ENCODE results near the gene SMIM38.

The SMIM38 gene

GRCh38 chr11:69186316-69187260 lies 30.9 kb downstream of the SMIM38 start:
- no peak for DNase-seq (ENCODE audit: low spot score)

- no peak for DNase-seq (ENCODE audit: low spot score)
These were observed 31.9 kb downstream of the SMIM38 start for GRCh38 chr11:69187540-69188065.

- DNase-seq (ENCODE audit: low spot score) = no peak
These were observed 33.3 kb downstream of the SMIM38 start for GRCh38 chr11:69189059-69189458.

GRCh38 chr11:69190796-69191536 lies 35.2 kb downstream of the SMIM38 start:
- no peak for DNase-seq (ENCODE audit: low spot score)

GRCh38 chr11:69192301-69192721 lies 36.6 kb downstream of the SMIM38 start:
- DNase-seq (ENCODE audit: low spot score) = no peak

GRCh38 chr11:69193151-69193550 lies 37.4 kb downstream of the SMIM38 start:
- DNase-seq (ENCODE audit: low spot score) = no peak

- no peak for DNase-seq (ENCODE audit: low spot score)
These were observed 37.9 kb downstream of the SMIM38 start for GRCh38 chr11:69193629-69194028.

- DNase-seq (ENCODE audit: low spot score) = no peak
These were observed 38.7 kb downstream of the SMIM38 start for GRCh38 chr11:69194396-69194795.

- DNase-seq (ENCODE audit: low spot score) = no peak
These were observed 39.2 kb downstream of the SMIM38 start for GRCh38 chr11:69194956-69195355.

GRCh38 chr11:69195824-69196782 lies 40.4 kb downstream of the SMIM38 start:
- no peak for DNase-seq (ENCODE audit: low spot score)

GRCh38 chr11:69196783-69197169 lies 41.0 kb downstream of the SMIM38 start:
- DNase-seq (ENCODE audit: low spot score) = no peak

- no peak for DNase-seq (ENCODE audit: low spot score)
These were observed 43.3 kb downstream of the SMIM38 start for GRCh38 chr11:69198891-69199582.

- DNase-seq (ENCODE audit: low spot score) = no peak
These were observed 44.0 kb downstream of the SMIM38 start for GRCh38 chr11:69199583-69200315.

- DNase-seq (ENCODE audit: low spot score) = no peak
These were observed 44.8 kb downstream of the SMIM38 start for GRCh38 chr11:69200331-69201065.

- no peak for DNase-seq (ENCODE audit: low spot score)
These were observed 45.3 kb downstream of the SMIM38 start for GRCh38 chr11:69201066-69201365.

GRCh38 chr11:69201764-69202370 lies 46.1 kb downstream of the SMIM38 start:
- no peak for DNase-seq (ENCODE audit: low spot score)

- no peak for DNase-seq (ENCODE audit: low spot score)
These were observed 46.9 kb downstream of the SMIM38 start for GRCh38 chr11:69202511-69203221.

GRCh38 chr11:69203381-69203780 lies 47.6 kb downstream of the SMIM38 start:
- DNase-seq (ENCODE audit: low spot score) = no peak

- DNase-seq (ENCODE audit: low spot score) = no peak
These were observed 48.1 kb downstream of the SMIM38 start for GRCh38 chr11:69203901-69204245.

Data from hematopoietic multipotent progenitor cell treated with erythropoietin and hydrocortisone succinate and interleukin-3 and kit ligand, for 15 days (in vitro differentiated cells).